ENCODE results near the gene TTLL7. TPM values are rescaled to one million over a fixed set of nuclear protein-coding genes. Genes with fewer than 3 reads are reported as not detected.

Gene TTLL7
- total RNA-seq, 1 experiment from 2014 or later = 7.9 TPM

- TF ChIP-seq STAT6 (CRISPR knock-in tag; conservative IDR thresholded peaks at IDR 0.05; ENCODE audit: low read depth) (no peak), TP53 (CRISPR knock-in tag; IDR thresholded peaks at IDR 0.05) (no peak), PREB (CRISPR knock-in tag; IDR thresholded peaks at IDR 0.05; ENCODE audit: borderline replicate concordance) (no peak), ELF4 (CRISPR knock-in tag; IDR thresholded peaks at IDR 0.05; ENCODE audit: low read depth) (no peak), USF2 (CRISPR knock-in tag; IDR thresholded peaks at IDR 0.05) (no peak)
These were observed 79.1 kb downstream of the TTLL7 start (continued) for GRCh38 chr1:83919872-83920271.

GRCh38 chr1:83918688-83919285, 80.1 kb downstream of the TTLL7 start:
- H3K9me3 Mint-ChIP-seq = peaks cover 5% of the 10 kb centered on the region
- peaks cover 4% of the 10 kb centered on the region for H3K36me3 Mint-ChIP-seq
- H3K4me1 Mint-ChIP-seq = peaks cover 8% of the 10 kb centered on the region
- TF ChIP-seq PREB (CRISPR knock-in tag; IDR thresholded peaks at IDR 0.05; ENCODE audit: borderline replicate concordance) (no peak), HMGXB4 (CRISPR knock-in tag; IDR thresholded peaks at IDR 0.05) (no peak), FOXP4 (CRISPR knock-in tag; IDR thresholded peaks at IDR 0.05) (no peak), ZNF423 (CRISPR knock-in tag; IDR thresholded peaks at IDR 0.05) (no peak), IRF1 (CRISPR knock-in tag; IDR thresholded peaks at IDR 0.05) (no peak)
- DNase-seq (ENCODE audit: low spot score) (no peak), ATAC-seq (no peak)
- ChIA-PET CTCF (no interaction called here), POLR2A (no interaction called here)
- H3K27me3 Mint-ChIP-seq (ENCODE audit: low read depth) = no peaks in the 10 kb centered on the region
- no peak overlapping the region for H3K4me3 Mint-ChIP-seq
- no peak overlapping the region for H3K27ac Mint-ChIP-seq

GRCh38 chr1:83917959-83918358, 81.0 kb downstream of the TTLL7 start:
- H3K9me3 Mint-ChIP-seq = peaks cover 5% of the 10 kb centered on the region
- no peaks in the 10 kb centered on the region; the same call in 1 of the 2 replicates for H3K4me1 Mint-ChIP-seq
- no peaks in the 10 kb centered on the region for H3K27me3 Mint-ChIP-seq (ENCODE audit: low read depth)
- H3K36me3 Mint-ChIP-seq = peaks cover 4% of the 10 kb centered on the region
- no peak overlapping the region for H3K27ac Mint-ChIP-seq
- DNase-seq (ENCODE audit: low spot score) = no peak
- POLR2A ChIA-PET = no interaction called here
- CTCF ChIA-PET = no interaction called here
- no peak overlapping the region for H3K4me3 Mint-ChIP-seq
- TF ChIP-seq ZNF121 (CRISPR knock-in tag; IDR thresholded peaks at IDR 0.05) (no peak), GABPB1 (CRISPR knock-in tag; IDR thresholded peaks at IDR 0.05) (no peak), TEAD1 (CRISPR knock-in tag; IDR thresholded peaks at IDR 0.05) (no peak), FOXK1 (CRISPR knock-in tag; IDR thresholded peaks at IDR 0.05) (no peak), USF1 (CRISPR knock-in tag; IDR thresholded peaks at IDR 0.05) (no peak), SMAD3 (CRISPR knock-in tag; IDR thresholded peaks at IDR 0.05; ENCODE audit: borderline replicate concordance) (no peak), ETV6 (CRISPR knock-in tag; IDR thresholded peaks at IDR 0.05) (no peak), ZNF317 (CRISPR knock-in tag; IDR thresholded peaks at IDR 0.05; ENCODE audit: borderline replicate concordance, low read depth) (no peak), ZNF423 (CRISPR knock-in tag; IDR thresholded peaks at IDR 0.05) (no peak), E2F1 (CRISPR knock-in tag; IDR thresholded peaks at IDR 0.05) (no peak)
- no peak for ATAC-seq

All from WTC11 (cell line).